B cell (primary cell): ENCODE results near the gene NAP1L1. TPM values are rescaled to one million over a fixed set of nuclear protein-coding genes. Genes with fewer than 3 reads are reported as not detected.

Source experiments
- ATAC-seq: fragments of 200-7000 bp; cut with Tn5 transposase; one replicate; pipeline ENCODE4 v1.10.0; 2021; ENCODE audit warnings: low read depth, mild to moderate bottlenecking, moderate number of reproducible peaks, moderate library complexity
- CTCF ChIA-PET: fragments of 350-600 bp; sonication (Branson Sonifier 250); formaldehyde crosslinking; loops from one replicate; lab custom pipeline; 2021; ENCODE audit warnings: antibody characterized with exemption, inconsistent platforms; lab: Charles Lee
- POLR2A ChIA-PET: fragments of 350-600 bp; sonication (Branson Sonifier 250); formaldehyde crosslinking; loops from one replicate; lab custom pipeline; 2021; ENCODE audit warnings: antibody characterized with exemption; lab: Charles Lee
- DNase-seq: peaks from one replicate; pipeline ENCODE4 v3.0.0; 2013
- H2AFZ ChIP-seq: 2 replicates; pipeline ENCODE4 v1.6.1; 2012; ENCODE audit warnings: mild to moderate bottlenecking, low read depth, low read length; ENCODE audit not compliant: insufficient read depth, poor library complexity, severe bottlenecking
- H3K27ac ChIP-seq, 2 donors: 1 replicate in 1 of 2; 2 replicates in 1 of 2; pipeline ENCODE4 v1.5.1; 2012 to 2013; ENCODE audit warnings: low read length in 2 of 2, mild to moderate bottlenecking in 2 of 2, moderate library complexity in 1 of 2
- H3K27me3 ChIP-seq, 4 experiments: fragments of 200-600 bp in 1 of 4; sonication (generic) in 1 of 4; replicated peaks in 1 of 4; 1 replicate in 2 of 4; 2 replicates in 2 of 4; pipeline versions ENCODE4 v1.6.1 to v1.7.0; 2013 to 2016; ENCODE audit warnings: low read length in 3 of 4, mild to moderate bottlenecking in 2 of 4, mixed read lengths in 1 of 4, moderate library complexity in 1 of 4; ENCODE audit not compliant: insufficient read depth in 4 of 4, control insufficient read depth in 3 of 4; ENCODE audit errors: control extremely low read depth in 1 of 4
- H3K36me3 ChIP-seq, 2 experiments: replicated peaks in 1 of 2; 1 replicate in 1 of 2; 2 replicates in 1 of 2; pipeline versions ENCODE4 v1.6.1 to v1.7.1; 2013; ENCODE audit warnings: low read length in 1 of 2; ENCODE audit not compliant: insufficient read depth in 2 of 2, control insufficient read depth in 1 of 2; ENCODE audit errors: control extremely low read depth in 1 of 2, extremely low read depth in 1 of 2
- H3K4me1 ChIP-seq, 2 donors: fragments of 200-600 bp in 1 of 2; sonication (generic) in 1 of 2; 1 replicate in 1 of 2; 2 replicates in 1 of 2; pipeline versions ENCODE4 v1.5.1 to v1.6.1; 2013 to 2017; ENCODE audit warnings: low read length in 2 of 2; ENCODE audit not compliant: control insufficient read depth in 2 of 2, insufficient read depth in 2 of 2
- H3K4me2 ChIP-seq: replicated peaks from 2 replicates; pipeline ENCODE3; 2012; ENCODE audit warnings: mild to moderate bottlenecking, low read depth, low read length; ENCODE audit not compliant: poor library complexity, severe bottlenecking
- H3K4me3 ChIP-seq, 5 experiments: fragments of 200-600 bp in 1 of 5; sonication (generic) in 1 of 5; 1 replicate in 3 of 5; 2 replicates in 2 of 5; pipeline versions ENCODE4 v1.5.1 to v1.7.0; 2011 to 2016; ENCODE audit warnings: low read length in 4 of 5, mild to moderate bottlenecking in 4 of 5, low read depth in 2 of 5, control low read depth in 1 of 5, moderate library complexity in 1 of 5; ENCODE audit not compliant: insufficient read depth in 1 of 5; ENCODE audit errors: control extremely low read depth in 1 of 5, extremely low read depth in 1 of 5
- H3K79me2 ChIP-seq: fragments of 200-600 bp; sonication (generic); one replicate; pipeline ENCODE4 v1.6.0; 2016; ENCODE audit warnings: low read length; ENCODE audit not compliant: control insufficient read depth, insufficient read depth
- H3K9ac ChIP-seq: fragments of 200-600 bp; sonication (generic); 2 replicates; pipeline ENCODE4 v1.6.1; 2017; ENCODE audit warnings: mild to moderate bottlenecking, low read length, moderate library complexity
- H3K9me3 ChIP-seq, 3 donors: one replicate each; pipeline versions ENCODE4 v1.6.1 to v1.7.1; 2013; ENCODE audit warnings: low read length in 2 of 3; ENCODE audit not compliant: control insufficient read depth in 2 of 3, insufficient read depth in 1 of 3; ENCODE audit errors: control extremely low read depth in 1 of 3
- H4K20me1 ChIP-seq: 2 replicates; pipeline ENCODE4 v1.6.0; 2012; ENCODE audit warnings: mild to moderate bottlenecking, low read length; ENCODE audit not compliant: insufficient read depth, control insufficient read depth, poor library complexity, severe bottlenecking
- H3K27ac Mint-ChIP-seq: one replicate; pipeline ENCODE4 v1.8.0; 2021; ENCODE audit warnings: mixed read lengths
- H3K27me3 Mint-ChIP-seq: one replicate; pipeline ENCODE4 v1.8.0; 2021; ENCODE audit warnings: mixed read lengths
- H3K4me1 Mint-ChIP-seq: one replicate; pipeline ENCODE4 v1.8.0; 2021; ENCODE audit warnings: mixed read lengths
- H3K4me3 Mint-ChIP-seq: one replicate; pipeline ENCODE4 v1.8.0; 2021; ENCODE audit warnings: mixed read lengths
- H3K9me3 Mint-ChIP-seq: one replicate; pipeline ENCODE4 v1.8.0; 2022; ENCODE audit warnings: mixed read lengths; ENCODE audit not compliant: insufficient read depth
- EZH2 ChIP-seq: IDR thresholded peaks from 2 replicates; pipeline ENCODE4 v1.6.1; 2012; ENCODE audit warnings: borderline replicate concordance, low read depth, mild to moderate bottlenecking, moderate library complexity, low read length; ENCODE audit not compliant: insufficient read depth, poor library complexity, severe bottlenecking
- WGBS: methylation state at CpG from one replicate; pipeline ENCODE4 v1.1.5; 2013; ENCODE audit warnings: missing lambda C conversion rate; ENCODE audit not compliant: insufficient coverage; 5-methylcytosine and 5-hydroxymethylcytosine counted together
- intact Hi-C: fragments of 100-400 bp; cut with micrococcal nuclease; formaldehyde crosslinking; loops from one replicate; pipeline ENCODE4 v1.10.0; 2022
- polyA plus RNA-seq: library from polyadenylated mRNA; depleted of rRNA; stranded (reverse); fragments of >200 nt; gene quantifications from 2 replicates; pipeline ENCODE4 v1.2.3, GENCODE V29; 2012
- total RNA-seq, 2 donors: library from RNA; stranded (reverse); fragments of 120-200 nt in 1 of 2; gene quantifications; 1 replicate in 1 of 2; 2 replicates in 1 of 2; pipeline versions ENCODE4 v1.2.3 to v1.2.4, GENCODE V29; 2013 to 2022
- TF ChIP-seq, protein P1 (sequence below): fragments of 200-600 bp; IDR thresholded peaks from one replicate; pipeline ENCODE4 v1.8.0; 2022; ENCODE audit warnings: antibody characterized with exemption, mild to moderate bottlenecking

The NAP1L1 gene
- total and polyA plus RNA-seq, 2 donors (not counting 1 experiment from before 2014, with no cell fraction given), result 165 to 766 TPM

- H4K20me1 ChIP-seq, result no peaks in the 10 kb centered on the region
- CTCF ChIA-PET, result no interaction called here
- TF ChIP-seq, protein P1, sequence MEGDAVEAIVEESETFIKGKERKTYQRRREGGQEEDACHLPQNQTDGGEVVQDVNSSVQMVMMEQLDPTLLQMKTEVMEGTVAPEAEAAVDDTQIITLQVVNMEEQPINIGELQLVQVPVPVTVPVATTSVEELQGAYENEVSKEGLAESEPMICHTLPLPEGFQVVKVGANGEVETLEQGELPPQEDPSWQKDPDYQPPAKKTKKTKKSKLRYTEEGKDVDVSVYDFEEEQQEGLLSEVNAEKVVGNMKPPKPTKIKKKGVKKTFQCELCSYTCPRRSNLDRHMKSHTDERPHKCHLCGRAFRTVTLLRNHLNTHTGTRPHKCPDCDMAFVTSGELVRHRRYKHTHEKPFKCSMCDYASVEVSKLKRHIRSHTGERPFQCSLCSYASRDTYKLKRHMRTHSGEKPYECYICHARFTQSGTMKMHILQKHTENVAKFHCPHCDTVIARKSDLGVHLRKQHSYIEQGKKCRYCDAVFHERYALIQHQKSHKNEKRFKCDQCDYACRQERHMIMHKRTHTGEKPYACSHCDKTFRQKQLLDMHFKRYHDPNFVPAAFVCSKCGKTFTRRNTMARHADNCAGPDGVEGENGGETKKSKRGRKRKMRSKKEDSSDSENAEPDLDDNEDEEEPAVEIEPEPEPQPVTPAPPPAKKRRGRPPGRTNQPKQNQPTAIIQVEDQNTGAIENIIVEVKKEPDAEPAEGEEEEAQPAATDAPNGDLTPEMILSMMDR, result no peak
- no peak for TF ChIP-seq EZH2
- no peaks in the 10 kb centered on the region for H3K4me1 ChIP-seq
- H3K9ac ChIP-seq, result no peak overlapping the region
- POLR2A ChIA-PET, result no interaction called here
- 100% methylated on average over 1 of the region's 4 CpGs for WGBS
- no peak overlapping the region for H3K4me2 ChIP-seq
- Mint-ChIP-seq H3K27me3 (peaks cover 9% of the 10 kb centered on the region), H3K27ac (no peak overlapping the region), H3K4me1 (no peaks in the 10 kb centered on the region), H3K4me3 (no peak overlapping the region), H3K9me3 (no peaks in the 10 kb centered on the region)
- no peaks in the 10 kb centered on the region for H3K27me3 ChIP-seq
- ATAC-seq, result no peak
- no peaks in the 10 kb centered on the region for H3K9me3 ChIP-seq
- DNase-seq, result no peak
- no peak overlapping the region for H3K4me3 ChIP-seq
- H3K27ac ChIP-seq, result no peak overlapping the region
- intact Hi-C loops, result no loop called here
- H3K79me2 ChIP-seq, result no peaks in the 10 kb centered on the region
- H2AFZ ChIP-seq, result no peak overlapping the region
- H3K36me3 ChIP-seq, result no peaks in the 10 kb centered on the region
Observed at GRCh38 chr12:76109879-76110278, 25.4 kb upstream of the NAP1L1 start.

- ChIA-PET CTCF (no interaction called here), POLR2A (no interaction called here)
- 100% methylated on average over 2 of the region's 3 CpGs for WGBS
- H3K4me3 Mint-ChIP-seq, result no peak overlapping the region
- H3K27me3 Mint-ChIP-seq, result peaks cover 9% of the 10 kb centered on the region
- Histone ChIP-seq H3K4me1 (no peaks in the 10 kb centered on the region), H3K36me3 (no peaks in the 10 kb centered on the region), H3K9ac (no peak overlapping the region), H3K4me2 (no peak overlapping the region), H3K79me2 (no peaks in the 10 kb centered on the region), H2AFZ (no peak overlapping the region), H3K27ac (no peak overlapping the region), H3K27me3 (no peaks in the 10 kb centered on the region), H4K20me1 (no peaks in the 10 kb centered on the region), H3K9me3 (no peaks in the 10 kb centered on the region), H3K4me3 (no peak overlapping the region)
- TF ChIP-seq, protein P1, result no peak
- no peak for TF ChIP-seq EZH2
- H3K9me3 Mint-ChIP-seq, result no peaks in the 10 kb centered on the region
- H3K27ac Mint-ChIP-seq, result no peak overlapping the region
- DNase-seq, result no peak
- no peaks in the 10 kb centered on the region for H3K4me1 Mint-ChIP-seq
- intact Hi-C loops, result no loop called here
- no peak for ATAC-seq
Observed at GRCh38 chr12:76108356-76108755, 23.9 kb upstream of the NAP1L1 start.
